Measurements from ENCODE around the gene PTGER1.

DNA sequence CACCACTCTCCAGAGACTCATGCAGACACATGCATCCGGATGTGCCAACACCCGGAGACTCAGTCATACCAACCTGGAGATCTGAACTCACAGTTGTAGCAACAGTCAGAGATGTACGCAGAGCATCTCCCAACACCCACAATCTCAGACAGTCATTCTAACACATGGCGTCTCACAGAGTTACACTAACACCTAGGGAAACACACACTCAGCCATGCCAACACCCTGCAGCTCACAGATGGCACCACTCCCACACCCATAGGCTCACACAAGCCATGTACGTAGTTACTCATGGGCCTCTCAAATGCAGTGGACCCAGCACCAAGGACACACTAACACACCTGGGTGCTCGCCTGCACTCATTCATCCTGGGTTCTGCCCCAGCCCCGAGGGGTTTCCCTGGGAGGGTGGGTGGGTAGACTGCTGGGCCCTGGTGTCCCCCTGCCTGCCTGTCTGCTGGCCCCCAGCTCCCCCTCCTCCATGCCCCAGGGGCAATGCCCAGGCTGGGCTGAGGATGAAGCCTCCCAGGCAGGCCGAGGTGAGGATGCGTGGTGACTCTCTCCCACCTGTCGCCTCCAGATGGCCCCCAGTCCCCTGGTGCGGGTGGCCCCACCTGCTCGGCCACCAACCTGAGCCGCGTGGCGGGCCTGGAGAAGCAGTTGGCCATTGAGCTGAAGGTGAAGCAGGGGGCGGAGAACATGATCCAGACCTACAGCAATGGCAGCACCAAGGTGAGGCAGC, 32.1 kb downstream of the PTGER1 start:
- no peak for TF ChIP-seq EZH2 (IDR thresholded peaks at IDR 0.05; ENCODE audit: low read length)
- TF ChIP-seq, protein P1, sequence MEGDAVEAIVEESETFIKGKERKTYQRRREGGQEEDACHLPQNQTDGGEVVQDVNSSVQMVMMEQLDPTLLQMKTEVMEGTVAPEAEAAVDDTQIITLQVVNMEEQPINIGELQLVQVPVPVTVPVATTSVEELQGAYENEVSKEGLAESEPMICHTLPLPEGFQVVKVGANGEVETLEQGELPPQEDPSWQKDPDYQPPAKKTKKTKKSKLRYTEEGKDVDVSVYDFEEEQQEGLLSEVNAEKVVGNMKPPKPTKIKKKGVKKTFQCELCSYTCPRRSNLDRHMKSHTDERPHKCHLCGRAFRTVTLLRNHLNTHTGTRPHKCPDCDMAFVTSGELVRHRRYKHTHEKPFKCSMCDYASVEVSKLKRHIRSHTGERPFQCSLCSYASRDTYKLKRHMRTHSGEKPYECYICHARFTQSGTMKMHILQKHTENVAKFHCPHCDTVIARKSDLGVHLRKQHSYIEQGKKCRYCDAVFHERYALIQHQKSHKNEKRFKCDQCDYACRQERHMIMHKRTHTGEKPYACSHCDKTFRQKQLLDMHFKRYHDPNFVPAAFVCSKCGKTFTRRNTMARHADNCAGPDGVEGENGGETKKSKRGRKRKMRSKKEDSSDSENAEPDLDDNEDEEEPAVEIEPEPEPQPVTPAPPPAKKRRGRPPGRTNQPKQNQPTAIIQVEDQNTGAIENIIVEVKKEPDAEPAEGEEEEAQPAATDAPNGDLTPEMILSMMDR (optimal IDR thresholded peaks at IDR 0.05 in 1 of 3, IDR thresholded peaks at IDR 0.05 in 1 of 3, conservative IDR thresholded peaks at IDR 0.05 in 1 of 3; ENCODE audit: extremely low read depth in 1 of 3, insufficient read depth in 2 of 3, low read length in 3 of 3), result no peak

All from keratinocyte (primary cell).